Esophagus muscularis mucosa (tissue), 3 donors: ENCODE results near the gene TSPAN19.

Source experiments
- CTCF ChIP-seq, 3 experiments: fragments of 200-600 bp in 2 of 3; fragments of 450-650 bp in 1 of 3; sonication (generic) in 2 of 3; IDR thresholded peaks; one replicate each; pipeline ENCODE4 v1.5.1; 2017 to 2019; ENCODE audit warnings: antibody characterized with exemption in 3 of 3, mild to moderate bottlenecking in 2 of 3, moderate library complexity in 1 of 3
- POLR2A ChIP-seq: fragments of 450-650 bp; IDR thresholded peaks from one replicate; pipeline ENCODE4 v1.6.1; 2017; ENCODE audit warnings: antibody characterized with exemption, moderate library complexity, mild to moderate bottlenecking, low read depth

- TF ChIP-seq CTCF (IDR thresholded peaks at IDR 0.05): no peak
- TF ChIP-seq POLR2A: no peak
Observed at GRCh38 chr12:85002778-85003296, 33.2 kb downstream of the TSPAN19 start.
